Lower leg skin (tissue), 3 donors: Measurements from ENCODE around the gene SLC17A3.

ENCODE experiments used
- POLR2A ChIP-seq, 2 donors: fragments of 450-650 bp; IDR thresholded peaks; one replicate each; pipeline ENCODE4 v1.6.1; 2016 to 2017; ENCODE audit warnings: antibody characterized with exemption in 2 of 2, mild to moderate bottlenecking in 1 of 2, moderate library complexity in 1 of 2
- TF ChIP-seq, protein P1 (sequence below), 3 donors: fragments of 450-650 bp; IDR thresholded peaks; one replicate each; pipeline ENCODE4 v1.5.1; 2016; ENCODE audit warnings: antibody characterized with exemption in 3 of 3, mild to moderate bottlenecking in 3 of 3, moderate library complexity in 2 of 3

DNA sequence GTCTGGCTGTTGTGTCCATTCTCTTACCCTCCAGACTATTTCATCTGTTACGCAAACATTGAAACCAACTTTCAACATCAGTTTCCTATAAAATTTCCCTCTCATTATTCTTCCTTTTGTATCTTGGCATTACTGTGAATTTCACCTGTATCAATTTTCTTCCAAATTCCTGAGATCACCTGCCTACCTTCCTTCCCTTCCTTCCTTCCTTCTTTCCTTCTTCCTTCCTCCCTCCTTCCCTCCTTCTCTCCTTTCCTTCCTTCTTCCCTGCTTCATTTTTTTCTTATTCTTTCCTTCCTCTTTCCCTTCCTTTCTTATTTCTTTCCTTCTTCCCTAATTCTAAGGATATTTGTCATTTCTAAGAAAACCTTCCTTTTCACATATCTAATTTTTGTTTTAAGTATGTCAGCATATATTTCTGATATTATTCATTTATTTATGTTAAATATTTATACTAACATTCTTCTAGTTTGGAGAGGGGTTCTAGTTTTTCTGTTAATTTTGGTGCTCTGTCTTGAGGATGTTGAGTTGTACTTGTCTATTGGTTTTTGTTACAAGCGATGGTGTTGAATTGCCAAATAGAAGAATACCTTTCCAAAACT is 4.8 kb upstream of the SLC17A3 start:
- TF ChIP-seq, protein P1, sequence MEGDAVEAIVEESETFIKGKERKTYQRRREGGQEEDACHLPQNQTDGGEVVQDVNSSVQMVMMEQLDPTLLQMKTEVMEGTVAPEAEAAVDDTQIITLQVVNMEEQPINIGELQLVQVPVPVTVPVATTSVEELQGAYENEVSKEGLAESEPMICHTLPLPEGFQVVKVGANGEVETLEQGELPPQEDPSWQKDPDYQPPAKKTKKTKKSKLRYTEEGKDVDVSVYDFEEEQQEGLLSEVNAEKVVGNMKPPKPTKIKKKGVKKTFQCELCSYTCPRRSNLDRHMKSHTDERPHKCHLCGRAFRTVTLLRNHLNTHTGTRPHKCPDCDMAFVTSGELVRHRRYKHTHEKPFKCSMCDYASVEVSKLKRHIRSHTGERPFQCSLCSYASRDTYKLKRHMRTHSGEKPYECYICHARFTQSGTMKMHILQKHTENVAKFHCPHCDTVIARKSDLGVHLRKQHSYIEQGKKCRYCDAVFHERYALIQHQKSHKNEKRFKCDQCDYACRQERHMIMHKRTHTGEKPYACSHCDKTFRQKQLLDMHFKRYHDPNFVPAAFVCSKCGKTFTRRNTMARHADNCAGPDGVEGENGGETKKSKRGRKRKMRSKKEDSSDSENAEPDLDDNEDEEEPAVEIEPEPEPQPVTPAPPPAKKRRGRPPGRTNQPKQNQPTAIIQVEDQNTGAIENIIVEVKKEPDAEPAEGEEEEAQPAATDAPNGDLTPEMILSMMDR (IDR thresholded peaks at IDR 0.05) = no peak
- no peak for TF ChIP-seq POLR2A (IDR thresholded peaks at IDR 0.05)
